DMS 273 treated with DMSO at 0.1 percent for 48 hours (cell line): ENCODE data around the gene FCER2.
"Not testable (repeated sequence)": the region's sequence is repeated elsewhere in the genome, so short reads cannot be mapped to it uniquely, and the experiment has no call there.

Experiments
- DNase-seq: peaks from one replicate; lab custom pipeline; 2025; lab: John Stamatoyannopoulos, UW

Gene FCER2, protein sequence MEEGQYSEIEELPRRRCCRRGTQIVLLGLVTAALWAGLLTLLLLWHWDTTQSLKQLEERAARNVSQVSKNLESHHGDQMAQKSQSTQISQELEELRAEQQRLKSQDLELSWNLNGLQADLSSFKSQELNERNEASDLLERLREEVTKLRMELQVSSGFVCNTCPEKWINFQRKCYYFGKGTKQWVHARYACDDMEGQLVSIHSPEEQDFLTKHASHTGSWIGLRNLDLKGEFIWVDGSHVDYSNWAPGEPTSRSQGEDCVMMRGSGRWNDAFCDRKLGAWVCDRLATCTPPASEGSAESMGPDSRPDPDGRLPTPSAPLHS

DNA sequence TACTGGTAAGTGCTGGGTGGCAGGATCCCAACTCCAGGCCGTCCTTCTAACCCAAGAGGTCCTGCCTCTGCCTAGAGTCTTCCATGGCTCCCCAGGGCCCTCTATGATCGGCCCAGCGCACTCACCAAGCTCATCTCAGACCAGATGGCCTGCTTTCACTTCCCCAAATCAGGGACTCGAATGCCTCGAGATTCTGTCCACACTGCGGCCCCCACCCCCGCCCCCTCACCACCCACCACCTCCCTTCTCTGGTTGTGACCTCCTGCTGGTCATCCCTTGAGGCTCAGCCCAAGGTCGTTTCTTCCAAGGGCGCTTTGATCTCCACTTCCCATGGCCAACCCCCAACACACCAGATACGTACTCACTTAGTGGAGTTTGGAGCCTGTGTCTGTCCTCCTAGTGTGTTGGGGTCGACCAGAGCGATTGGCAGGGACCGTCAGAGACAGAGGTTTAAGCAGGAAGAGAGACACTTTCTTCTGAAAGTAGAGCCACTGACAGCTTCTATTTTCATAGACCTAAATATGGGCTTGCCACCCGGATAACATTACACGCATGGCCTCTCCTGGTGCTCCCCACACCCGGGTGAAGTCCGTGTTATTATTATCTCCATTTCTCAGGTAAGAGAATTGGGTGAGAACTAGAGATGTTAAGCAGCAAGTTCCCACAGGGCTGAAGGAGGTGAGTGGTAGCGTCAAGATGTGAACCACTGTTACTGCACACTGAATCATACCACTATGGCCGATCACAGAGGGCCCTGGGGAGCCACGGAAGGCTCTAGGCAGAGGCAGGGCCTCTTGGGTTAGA is at the start of gene FCER2:
Gene FCER2 (minus strand): TSS at position 478 of the 804 bp plus-strand sequence. CDS start 2,371 bp downstream, outside the sequence.
- no peak for DNase-seq

DNA sequence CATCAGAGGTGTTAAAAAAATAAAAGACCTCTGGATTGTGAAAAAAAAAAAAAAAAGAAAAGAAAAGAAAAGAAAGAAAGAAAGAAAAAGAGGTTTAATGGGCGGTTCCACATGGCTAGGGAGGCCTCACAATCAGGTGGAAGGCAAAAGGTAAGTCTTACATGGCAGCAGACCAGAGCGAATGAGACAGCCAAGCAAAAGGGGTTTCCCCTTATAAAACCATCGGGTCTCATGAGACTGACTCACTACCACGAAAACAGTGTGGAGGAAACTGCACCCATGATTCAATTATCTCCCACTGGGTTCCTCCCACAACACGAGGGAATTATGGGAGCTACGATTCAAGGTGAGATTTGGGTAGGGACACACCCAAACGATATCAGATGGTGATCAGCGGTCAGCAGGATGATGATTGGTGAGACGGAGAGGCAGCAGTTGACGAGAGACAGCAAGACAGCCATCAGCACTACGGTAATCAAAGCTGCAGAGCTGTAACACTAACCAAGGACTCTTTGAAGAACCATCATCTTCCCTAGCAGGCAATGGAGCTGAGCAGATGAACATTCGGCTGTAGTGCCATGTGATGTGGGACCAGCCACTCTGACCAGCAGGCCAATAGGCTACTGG is 49.3 kb upstream of the FCER2 start:
- no peak for DNase-seq

DNA sequence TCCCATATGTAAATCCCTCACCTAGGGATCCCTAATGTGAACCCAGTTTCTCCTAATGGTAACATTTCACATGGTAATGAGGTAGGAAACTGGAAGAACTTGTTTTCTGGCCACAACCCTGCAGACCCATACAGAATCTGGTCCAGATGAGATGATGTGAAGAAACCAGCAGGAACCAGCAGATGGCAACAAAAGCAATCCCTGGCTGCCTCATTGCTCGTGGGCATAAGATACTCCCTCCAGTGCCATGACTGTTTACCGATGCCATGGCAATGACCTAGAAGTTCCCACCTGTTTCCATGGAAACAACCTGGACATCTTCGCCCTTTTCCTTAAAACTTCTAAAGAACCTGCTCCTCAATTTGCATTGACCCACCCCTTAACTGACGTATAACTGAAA is 46.8 kb upstream of the FCER2 start:
- peak; percentile 60 for DNase-seq

DNA sequence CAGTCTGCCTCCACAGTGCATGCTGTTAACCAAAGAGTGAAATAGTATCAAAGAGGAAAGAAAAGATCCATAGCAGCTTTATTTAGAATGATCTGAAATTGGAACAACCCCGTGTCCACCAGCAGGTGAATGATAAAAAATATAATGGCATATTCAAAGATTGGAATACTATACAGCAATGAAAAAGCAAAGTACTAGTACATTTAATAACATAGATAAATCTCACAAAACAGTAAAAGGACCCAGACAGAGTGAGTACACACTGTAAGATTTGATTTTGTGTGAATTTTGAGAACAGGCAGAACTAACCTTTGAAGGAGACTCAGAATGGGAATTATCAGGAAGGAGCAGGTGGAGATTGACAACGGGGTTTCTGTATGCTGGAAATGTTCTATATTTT is 46.2 kb upstream of the FCER2 start:
- DNase-seq: no peak

DNA sequence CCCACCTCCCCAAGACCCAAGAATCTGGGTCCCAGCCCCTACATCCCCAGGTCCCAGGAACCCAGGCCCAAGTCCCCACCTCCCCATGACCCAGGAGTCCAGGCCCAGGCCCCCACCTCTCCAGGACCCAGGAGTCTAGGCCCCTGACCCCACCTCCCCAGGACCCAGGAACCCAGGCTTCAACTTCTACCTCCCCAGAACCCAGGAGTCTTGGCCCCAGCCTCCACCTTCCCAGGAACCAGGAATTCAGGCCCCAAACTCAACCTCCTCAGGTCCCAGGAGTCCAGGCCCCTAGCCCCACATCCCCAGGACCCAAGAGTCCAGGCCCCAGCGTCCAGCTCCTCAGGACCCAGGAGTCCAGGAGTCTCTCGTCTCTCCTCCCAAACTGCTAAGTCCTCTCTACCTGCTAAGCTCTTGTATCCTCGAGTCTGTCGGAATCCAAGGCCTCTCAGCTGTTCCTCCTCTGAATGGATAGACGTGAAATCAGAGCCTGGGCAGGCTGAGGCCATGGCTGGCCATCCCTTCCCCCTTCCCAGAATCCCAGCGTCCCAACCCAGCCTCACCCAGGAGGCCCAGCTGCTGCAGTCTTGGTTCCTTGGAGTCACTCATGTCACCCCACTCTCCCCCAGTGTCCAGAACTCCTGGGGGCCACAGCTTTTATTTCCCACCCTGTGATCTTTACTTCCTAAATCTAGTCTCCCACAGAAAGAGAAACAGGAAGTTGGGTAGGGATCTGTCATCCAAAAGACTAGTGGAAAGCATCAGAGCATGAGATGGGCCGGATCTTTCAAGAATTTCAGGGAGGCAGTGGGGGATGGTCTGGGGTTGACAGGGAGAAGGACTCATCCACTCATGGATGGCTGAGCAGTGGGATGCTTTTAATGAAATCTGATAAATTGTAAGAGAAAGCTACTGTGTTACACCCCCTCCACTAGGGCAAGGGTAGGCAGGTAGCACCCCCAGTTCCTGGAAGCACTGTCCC is 45.3 kb upstream of the FCER2 start, which contains the start of gene CD209:
Gene CD209 (minus strand): TSS at position 632 of the 982 bp plus-strand sequence. CDS start 23 bp downstream, at position 609.
- DNase-seq: no peak

DNA sequence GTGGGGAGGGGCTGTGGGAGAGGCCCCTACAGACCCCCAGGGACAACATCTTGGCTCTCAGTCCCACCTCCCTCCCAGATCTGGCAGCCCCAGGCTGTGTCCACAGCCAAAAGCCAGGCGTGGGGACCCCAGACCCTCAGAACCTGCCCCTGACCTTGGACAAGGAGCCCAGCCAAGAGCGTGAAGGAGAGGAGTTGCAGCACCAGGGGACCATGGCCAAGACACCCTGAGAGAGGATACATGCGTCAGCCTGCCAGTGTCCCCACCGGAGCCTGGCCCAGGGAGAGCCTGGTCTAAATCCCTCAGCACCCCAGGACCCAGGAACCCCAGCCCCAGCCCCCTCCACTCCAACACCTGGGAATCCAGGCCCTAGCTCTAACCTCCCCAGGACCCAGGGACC is 44.4 kb upstream of the FCER2 start:
- DNase-seq: not testable (repeated sequence)

DNA sequence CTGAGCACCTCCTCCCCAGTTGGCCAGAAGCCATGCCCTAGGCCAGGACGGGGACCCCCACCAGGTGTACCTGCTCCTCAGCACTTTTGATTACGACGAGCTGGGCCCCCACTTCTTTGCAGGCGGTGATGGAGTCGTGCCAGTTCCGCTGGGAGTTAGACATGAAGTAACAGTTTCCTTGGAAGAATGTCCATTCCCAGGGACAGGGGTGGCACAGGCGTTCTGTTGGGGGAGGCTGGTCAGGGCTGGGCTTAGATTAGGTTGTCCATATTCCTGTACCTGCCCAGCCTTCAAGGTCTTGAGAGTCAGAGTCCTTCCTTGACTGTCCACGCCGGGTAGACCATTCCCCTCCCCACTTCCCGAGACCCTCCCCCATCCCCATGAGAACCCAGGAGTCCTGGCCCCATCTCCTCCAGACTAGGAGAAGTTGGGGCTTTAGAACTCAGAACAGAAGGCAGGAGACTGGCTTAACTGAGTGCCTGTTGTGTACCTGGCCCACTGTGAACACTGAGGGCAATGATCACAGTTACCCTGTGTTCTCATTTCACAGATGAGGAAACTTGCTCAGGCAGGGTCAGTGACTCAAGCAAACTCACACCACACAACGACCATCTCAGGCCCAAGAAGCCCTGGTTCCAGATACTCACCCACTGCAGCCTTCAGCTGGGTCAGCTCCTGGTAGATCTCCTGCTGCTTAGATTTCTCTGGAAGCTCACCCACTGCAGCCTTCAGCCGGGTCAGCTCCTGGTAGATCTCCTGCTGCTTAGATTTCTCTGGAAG is 43.1 kb upstream of the FCER2 start:
- no peak for DNase-seq

DNA sequence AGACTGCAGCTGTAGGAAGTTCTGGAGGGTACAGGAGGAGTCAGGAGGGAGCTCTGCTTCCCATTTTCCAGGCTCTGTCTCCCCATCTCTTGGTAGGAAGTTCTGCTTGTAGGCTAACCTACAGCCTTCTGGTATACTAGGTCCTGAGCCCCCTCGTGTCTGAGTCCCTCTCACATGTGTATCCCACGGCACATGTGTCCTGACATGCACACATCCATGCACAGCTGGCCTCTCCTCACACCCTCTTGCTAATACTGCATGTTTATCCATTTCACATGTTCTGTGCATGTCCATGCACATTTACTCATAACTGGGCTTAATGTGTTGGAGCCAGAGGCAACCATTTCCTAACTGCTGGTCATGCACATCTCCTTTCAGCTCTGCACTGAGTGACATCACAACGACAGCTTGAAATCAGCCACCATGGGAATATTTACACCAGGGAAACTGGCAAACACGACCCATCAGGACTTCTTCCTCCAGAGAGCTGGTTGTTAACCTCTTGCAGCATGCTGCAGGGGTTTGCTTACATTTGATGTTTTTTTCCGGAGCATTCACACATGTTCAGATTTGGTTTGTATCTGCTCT is 42.4 kb upstream of the FCER2 start:
- DNase-seq: no peak

DNA sequence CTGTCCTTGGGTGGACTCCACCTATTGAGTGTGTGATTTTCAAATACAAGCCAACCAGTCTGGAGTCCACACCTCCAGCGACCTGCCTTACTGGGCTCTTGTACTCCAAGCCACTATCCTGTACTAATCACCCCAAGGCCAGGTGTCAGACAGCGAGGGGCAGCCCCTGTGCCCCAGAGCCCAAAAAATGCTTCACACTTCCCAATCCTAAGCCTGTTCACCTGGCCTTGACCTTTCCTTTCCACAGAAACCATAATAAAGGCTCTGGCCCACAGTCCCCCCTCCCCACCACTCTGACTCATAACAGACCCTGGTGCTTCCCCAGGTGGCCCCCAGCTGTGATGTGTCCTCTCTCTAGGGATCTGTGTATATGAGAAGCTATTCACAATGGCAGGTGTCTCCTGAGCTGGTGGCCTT is 41.5 kb upstream of the FCER2 start:
- no peak for DNase-seq

DNA sequence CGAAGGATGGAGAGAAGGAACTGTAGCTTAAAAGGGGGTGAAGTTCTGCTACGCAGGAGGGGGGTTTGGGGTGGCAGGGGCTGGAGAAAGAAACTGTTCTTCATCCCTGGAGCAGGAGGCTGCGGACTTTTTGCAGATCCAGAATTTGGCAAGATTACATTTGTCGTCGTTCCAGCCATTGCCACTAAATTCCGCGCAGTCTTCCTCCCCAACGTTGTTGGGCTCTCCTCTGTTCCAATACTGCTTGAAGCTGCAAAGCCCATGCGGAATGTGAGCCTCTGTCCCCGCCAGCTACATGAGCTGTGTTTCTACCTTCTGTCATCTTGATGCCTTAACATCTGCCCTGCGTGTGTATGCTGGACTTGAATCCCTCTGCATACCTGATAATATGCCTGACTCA is 41.1 kb upstream of the FCER2 start:
- DNase-seq: peak; percentile 22

DNA sequence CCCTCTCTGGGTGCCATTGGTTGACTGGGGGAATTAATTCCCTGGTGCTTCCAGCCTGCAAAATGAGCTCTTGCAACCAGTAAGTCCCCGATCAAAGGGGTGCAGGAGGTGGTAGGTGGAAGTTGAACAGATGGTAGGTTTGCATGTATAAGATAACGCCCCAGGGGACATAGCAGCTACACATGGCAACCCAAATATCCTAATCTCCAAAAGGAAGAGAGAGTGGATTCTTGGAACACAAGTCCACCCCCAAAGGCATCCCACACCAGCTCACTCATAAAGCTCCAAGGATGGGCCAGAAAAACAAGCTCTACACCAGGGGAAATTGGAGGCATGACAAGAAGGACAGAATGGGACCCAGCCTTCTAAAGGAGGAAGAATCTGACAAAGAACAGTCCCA is 40.6 kb upstream of the FCER2 start:
- peak; percentile 75 for DNase-seq

DNA sequence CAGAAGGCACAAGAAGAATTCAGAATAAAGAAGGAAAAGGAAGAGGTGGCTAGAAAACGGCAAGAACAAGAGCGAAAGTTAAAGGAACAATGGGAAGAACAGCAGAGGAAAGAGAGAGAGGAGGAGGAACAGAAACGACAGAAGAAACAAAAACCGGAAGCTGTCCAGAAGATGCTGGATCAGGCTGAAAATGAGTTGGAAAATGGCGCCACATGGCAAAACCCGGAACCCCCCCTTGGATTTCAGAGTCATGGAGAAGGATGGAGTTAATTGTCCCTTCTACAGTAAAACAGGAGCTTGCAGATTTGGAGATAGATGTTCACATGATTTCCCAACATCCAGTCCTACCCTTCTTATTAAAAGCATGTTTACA is 38.7 kb upstream of the FCER2 start:
- DNase-seq: no peak

DNA sequence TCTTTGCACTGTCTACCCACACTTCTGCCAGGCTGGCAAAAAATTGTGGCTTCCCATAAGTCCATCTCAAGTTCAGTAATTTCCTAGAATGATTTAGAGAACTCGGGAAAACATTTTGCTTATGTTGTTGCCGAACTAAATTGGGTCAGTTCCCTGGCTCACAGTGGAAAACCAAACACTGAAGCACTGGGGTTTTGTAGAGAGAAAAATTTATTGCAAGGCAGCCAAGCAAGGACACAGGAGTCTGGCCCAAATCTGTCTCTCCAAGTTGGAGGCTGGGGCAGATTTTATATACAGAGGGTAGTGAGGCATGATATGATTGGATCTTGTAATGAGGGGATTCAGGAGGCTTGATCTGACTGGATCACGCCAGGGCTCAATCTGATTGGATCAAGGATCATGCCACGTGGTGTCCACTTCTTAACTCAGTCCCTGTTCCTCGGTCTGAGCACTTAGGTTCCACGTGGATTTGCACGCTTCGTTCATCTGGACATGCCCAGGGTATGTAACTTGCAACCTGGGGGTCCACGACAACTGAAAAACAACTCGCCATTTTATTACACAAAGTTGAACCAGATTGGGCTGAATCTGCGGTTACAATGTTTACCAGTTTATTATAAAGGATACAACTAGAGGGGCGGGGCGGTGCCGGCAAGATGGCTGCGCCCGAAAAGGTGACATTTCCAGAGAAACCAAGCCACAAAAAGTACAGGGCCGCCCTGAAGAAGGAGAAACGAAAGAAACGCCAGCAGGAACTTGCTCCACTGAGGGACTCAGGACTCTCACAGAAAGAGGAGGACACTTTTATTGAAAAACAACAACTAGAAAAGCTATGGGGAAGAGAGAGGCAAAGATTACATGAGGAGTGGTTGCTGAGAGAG is 38.1 kb upstream of the FCER2 start:
- DNase-seq: no peak

DNA sequence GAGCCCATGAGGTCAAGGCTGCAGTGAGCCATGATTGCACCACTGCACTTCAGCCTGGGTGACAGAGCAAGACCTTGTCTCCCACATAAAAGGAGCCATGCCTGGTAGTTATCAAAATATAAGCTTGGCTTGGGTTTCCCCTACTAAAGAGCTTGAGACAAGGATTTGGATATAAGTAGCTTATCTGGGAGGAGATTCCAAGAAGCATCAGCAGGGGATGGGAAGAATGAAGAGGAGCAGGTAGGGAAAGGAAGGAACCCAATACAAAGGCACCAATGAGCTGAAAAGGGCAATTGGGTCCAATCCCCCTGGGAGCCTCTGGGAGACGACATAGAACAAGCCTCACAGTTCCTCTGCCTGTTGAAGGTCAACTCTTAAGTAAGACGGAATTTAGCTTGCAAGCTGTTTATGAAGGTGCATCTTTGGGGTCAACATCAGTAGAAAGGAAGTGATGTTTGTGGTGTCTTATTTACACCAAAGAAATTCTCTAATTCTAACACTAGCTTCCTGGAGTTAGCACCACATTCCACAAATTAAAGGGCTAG is 37.4 kb upstream of the FCER2 start:
- DNase-seq: no peak

DNA sequence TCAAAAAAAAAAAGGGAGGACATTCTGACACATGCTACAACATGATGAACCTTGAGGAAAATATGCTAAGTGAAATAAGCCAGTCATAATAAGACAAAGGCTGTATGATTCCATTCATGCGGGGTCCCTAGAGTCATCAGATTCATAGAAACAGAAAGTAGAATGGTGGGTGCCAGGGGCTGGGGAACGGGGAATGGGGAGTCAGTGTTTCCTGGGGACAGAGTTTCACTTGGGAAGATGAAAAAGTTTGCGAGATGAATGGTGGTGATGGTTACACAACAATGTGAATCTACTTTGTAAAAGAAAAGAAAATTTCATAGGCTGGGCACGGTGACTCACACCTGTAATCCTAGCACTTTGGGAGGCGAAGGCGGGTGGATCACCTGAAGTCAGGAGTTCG is 36.1 kb upstream of the FCER2 start:
- no peak for DNase-seq

DNA sequence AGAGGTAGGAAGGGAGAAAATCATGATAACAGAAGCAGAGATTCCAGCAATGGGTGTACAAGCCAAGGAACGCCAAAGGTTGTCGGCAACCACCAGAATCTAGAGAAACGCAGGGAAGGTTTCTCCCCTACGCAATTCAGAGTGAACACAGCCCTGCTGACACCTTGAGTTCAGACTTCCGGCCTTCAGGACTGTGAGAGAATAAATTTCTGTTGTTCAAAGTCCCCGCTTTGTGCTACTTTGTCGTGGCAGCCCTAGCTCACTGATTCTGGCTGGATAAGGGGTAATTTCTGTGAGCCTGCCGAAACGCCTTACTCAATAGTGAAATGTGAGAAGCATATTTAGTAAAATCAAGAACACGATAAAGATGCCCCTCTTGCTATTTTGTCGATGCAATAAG is 35.3 kb upstream of the FCER2 start:
- no peak for DNase-seq

DNA sequence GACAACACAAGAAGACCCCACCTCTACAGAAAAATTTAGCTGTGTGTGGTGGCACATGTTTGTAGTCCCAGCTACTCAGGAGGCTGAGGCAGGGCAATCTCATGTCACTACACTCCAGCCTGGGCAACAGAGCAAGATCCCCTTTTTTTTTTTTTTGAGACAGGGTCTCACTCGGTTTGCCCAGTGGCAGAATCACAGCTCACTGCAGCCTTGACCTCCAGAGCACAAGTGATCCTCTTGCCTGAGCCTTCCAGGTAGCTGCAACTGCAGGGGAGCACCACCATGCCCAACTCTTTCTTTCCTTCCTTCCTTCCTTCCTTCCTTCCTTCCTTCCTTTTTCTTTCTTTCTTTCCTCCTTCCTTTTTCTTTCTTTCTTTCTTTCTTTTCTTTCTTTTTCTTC is 34.2 kb upstream of the FCER2 start:
- DNase-seq: no peak

DNA sequence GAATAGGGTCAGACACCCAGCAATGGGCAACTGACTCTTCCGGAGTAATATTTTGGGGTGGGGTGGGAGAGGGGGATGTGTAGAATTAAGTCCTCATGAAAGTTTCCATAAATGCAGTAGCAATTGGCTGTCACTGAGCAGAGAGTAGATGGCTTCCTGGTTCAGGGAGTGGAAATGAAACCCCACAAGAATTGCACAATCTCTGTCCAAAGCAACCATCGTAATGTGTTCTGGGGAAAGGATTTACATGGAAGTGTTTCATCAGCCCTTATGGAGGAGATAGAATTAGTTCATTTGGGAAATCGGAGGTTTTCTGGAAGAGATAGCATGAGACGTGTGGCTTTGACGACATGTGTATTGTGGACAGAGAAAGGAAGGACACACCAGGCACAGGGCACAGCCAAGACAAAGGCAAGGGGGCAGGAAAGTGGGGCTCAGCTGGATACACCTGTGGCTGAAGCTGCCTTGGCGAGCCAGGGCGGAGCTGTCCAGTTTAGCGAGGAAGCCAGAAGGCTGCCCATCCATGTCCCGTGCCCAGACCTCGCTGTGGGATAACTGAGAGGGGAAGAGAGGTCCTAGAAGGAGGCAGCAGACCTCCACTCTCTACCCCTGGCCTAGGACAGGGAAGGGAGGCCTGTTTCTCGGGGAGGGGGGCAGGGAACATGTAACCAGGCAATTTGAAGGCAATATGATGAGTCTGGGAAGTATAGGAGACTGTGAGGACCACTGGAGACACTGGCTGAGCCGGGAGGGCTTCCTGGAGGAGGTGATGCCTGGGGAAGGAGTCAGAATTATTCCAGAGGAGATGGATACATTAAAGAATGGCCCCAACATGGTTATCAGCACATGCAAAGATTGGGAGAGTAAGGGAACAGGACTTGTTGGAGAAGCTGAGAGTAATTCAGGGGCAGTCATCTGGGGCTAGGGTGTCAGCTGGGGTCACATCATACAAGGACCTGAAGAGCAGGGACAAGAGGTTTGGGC is 32.6 kb upstream of the FCER2 start:
- no peak for DNase-seq
